GM18867 (cell line): ENCODE data around the gene JADE2.

Source experiments
- ATAC-seq: cut with Tn5 transposase; IDR thresholded peaks from one replicate; pipeline ENCODE4 v1.9.1; 2021; ENCODE audit warnings: mild to moderate bottlenecking, moderate library complexity; ENCODE audit not compliant: unreplicated experiment

Gene JADE2

DNA sequence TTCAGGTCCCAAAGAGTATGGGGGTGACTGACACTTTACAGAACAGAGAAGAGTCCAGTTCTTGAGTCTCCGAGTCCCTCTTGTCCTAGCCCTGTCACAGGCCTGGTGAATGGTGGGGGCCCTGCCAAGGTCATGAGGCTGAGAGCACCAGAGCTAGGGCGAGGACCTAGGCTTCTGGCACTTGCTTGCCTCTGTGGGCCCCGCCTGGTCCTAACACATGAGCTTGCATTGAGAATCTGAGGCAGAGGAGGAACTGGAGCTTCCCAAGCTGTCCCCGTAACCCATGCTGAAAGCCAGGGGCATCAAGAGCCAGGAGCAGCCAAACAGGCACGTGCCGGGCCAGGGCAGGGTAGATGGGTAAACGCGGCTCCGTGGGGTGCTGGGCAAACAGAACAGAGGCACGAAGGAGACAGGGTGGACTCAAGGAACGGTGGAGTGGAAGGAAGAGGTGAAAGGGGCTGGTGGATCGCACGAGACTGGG is 41.3 kb downstream of the JADE2 start:
- ATAC-seq = no peak

DNA sequence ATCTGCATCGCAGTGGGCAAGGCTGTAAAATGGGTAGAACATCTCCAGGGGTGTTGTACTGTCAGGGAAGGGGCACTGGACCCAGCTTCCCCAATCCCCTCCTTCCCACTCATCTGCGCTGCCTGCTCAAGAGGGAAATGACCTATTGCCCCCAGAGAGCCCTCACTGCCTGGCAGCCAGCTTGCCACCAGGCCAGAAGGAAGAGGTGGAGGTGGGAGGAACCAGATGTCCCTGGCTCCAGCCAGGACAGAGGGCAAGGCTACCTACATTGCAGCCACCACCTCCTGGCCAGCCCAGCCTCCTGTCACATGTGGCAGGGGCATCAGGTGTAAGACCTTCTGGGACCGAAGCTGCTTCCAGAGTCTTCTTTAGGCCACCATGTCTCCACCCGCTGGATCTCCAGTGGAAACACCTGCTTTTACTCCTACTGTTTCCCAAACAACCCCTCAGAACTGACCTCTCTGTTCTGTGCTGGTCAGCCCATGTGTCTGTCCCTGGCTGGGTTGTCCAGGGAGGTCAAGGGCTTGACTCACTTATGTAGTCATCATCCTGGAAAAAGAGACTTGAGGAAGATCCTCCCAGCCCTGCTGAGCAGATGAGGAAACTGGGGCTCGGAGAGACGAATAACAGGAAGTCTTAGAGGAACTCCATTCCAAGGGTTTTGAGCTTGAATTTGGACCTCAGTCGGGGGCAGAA is 42.3 kb downstream of the JADE2 start:
- no peak for ATAC-seq

DNA sequence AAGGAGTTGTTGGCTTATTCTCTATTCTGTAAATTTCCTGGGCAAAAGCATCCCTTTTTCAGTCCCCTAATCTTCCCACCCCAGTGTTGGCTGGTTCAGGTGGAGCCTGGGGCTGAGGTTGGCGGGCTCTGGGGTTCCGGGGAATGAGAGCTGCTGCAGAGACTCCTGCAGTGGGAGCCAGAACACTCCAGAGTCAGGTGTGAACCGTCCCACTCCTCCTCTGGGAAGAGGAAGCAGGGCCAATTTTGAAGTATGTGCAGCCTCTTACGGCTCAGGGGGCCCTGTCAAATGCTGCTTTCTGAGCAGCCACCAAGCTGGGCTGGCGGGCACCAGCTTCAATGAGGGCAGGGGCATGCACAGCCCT is 42.8 kb downstream of the JADE2 start:
- ATAC-seq = no peak

DNA sequence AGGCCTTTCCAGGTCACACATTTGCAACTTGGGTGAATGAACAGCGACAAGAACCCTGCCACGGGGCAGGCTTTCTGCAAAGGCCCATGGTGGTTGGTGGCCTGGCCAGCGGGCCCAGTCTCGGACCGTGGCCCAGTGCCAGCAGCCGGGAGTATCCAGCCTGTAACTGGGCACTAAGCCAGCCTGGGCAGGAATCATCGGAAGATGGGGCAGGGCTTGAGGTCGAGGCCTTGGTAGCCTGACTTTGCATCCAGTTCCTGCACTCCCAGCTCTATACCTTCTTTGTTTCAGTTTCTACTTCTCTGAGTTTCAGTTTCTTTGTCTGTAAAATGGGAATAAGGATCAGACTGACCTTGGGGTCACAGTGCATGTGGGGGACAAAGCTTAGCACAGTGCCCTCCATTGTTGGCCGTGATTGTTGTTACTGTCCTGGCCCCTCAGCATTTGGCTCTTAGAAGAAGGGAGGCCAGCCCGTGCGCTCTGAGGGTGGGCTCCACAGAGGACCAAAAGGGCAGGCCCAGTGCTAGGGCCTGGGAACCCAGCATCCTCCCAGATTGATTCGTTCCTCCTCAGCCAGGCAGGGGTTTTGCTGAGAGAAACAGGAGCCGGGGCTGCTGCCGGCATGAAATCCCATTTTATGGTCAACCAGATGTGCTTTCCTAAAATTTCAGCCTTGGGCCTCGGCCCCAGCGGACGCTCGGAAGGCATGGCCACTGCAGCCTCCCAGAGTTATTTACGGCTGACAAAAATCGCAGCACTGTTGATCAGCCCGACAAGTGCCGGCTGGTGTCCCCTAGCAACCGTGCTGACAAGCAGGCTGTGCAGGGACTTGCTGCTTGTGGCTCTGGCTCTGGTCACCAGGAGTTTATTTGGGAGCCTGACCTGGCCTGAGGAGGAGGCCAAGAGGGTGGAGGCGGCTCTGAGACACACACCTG is 43.6 kb downstream of the JADE2 start:
- no peak for ATAC-seq

DNA sequence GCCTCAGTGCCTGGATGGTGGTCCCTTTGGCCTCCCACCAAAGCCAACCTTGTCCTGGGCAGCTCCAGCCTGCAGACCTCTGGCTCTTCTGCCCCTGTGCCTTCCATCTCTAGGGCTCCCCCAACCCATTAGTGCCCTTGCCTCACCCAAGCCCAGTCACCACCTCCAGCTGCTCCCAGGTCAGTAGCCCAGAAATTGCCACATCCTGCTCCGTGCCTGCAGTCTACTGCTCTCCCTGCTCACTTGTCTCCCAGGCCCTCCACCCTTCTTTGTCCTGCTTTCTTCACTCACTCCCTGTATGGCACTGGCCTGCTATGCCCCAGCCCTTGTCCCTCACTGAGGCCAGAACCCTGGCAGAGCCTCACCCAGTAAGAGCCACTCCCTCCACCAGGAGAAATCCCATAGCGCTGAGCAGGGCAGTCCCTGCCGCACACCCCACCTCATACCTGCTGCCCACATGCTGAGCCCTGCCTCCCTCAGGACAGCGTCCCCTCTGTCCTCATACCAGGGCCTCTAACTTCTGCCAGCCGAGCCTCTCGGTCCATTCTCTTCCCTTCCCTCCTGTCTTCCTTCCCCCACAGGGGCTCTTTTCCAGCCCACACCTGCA is 44.4 kb downstream of the JADE2 start:
- ATAC-seq = no peak

DNA sequence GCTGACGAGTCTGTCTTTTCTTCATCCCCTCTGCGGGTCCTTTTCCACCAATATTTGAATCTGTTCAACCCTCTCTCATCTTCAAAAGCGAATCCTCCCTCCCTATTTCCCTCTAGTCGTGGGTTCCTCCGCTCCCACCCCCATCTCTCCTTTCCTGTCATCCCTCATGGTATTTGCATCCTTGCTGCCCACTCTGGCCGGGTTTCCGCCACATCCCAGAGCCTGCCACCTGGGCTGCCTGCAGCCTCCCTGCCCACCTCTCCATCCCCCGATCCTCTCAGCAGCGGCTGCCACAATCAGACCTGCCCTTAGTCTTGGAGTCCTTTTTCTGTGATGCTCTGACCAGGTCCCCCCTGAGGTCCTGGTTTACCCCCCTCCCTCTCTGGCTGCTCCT is 44.9 kb downstream of the JADE2 start:
- no peak for ATAC-seq

DNA sequence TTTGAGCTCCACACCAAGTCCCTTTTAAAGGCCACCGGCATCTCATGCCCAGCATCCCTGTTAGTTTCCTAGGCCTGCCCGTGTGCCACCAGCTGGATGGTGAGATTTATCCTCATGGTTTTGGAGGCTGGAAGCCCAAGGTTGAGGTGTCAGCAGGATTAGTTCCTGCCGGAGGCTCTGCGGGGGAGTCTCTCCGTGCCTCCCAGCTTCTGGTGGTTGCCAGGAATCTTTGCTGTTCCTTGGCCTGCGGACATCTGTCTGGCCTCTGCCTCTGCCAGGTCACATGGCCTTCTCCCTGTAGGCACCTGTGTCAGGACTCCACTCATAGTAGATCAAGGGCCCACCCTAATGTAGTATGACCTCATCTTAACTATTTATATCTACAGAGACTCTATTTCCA is 45.4 kb downstream of the JADE2 start:
- no peak for ATAC-seq

DNA sequence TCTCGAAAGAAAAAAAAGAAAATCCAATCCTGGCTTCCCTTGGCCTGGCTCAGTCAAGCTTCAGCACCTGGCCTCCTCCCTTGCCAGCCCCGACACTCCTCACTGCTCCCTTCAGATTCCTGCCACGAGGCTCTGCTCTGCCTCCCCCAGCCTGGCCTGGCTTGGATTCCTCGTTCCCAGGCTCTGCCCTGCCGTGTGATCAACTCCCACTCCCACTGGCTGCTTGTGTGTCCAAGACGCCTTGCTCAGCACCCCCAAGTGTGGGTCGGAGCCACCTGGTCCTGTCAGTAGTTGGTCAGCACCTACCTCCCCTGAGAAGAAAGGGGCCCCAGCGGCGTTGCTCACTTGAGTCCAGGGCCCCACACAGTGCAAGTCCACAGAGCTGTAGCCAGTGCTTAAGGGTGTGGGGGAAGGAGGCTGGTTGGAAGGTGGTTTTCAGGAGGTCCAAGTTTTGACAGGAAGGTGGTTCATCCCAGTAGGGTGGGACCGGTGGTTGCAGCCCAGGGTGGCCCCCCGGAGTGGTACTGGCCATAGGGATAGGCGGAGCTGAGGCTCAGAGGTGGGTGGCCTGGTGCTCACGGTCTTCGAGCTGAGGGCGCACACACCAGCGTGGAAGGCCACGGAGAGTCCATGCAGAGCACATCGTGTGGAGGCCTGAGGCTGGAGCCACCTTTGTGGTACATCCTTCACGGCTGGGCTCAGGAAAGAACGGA is 46.4 kb downstream of the JADE2 start:
- ATAC-seq = no peak

DNA sequence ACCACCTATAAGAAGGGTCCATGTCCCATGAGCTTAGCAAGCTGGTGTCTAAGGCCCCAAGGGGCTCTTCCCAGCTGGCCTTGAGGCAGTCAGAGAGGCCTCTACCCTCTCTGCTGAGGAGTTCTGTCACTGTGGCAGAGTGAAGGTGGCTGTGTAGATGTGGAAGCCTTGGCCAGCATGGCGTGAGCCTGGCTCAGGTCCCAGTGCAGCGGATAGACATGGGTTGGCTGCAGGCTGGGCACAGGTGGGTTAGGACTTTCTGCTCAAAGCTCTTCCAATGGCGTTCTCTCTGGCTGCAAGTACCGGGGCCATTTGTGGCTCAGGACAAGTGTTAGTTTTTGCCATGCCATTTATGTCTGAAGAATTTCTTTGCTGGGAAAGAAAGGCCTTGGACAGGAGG is 47.3 kb downstream of the JADE2 start:
- no peak for ATAC-seq

DNA sequence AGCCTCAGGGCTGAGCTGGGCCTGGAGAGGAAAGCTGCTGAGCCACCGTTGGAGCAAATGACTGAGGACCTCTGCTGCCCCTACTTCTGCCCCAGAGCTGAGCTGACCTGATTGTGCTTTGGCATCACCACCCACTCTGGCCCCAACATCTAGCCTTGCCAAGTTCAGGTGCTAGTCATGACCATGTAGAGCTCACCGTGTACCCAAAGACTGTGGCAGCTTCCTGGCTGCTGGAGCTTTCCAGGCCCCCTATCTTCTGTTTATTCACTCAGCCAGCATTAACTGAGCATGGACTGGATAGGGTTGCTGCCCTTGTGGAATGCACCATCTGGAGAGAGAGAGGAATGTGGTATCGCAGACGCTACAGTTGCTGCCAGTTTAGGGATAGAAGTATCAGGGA is 49.1 kb downstream of the JADE2 start:
- no peak for ATAC-seq

DNA sequence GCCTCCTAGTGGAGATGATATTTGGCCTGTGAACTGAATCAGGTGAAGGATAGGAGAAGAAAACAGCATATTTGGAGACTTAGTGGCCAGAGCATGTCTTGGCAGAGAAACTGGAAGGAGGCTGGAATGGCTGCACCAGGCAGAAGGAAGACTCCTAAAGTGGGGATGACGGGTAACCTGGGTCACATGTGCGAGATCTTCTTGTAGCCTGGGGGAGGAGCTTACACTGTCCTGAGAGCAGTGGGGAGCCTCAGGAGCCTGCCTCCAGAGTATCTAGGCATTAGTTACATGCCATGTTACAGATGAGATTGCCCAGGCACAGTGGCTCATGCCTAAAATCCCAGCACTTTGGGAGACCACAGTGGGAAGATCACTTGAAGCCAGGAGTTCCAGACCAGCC is 49.8 kb downstream of the JADE2 start:
- ATAC-seq = no peak

DNA sequence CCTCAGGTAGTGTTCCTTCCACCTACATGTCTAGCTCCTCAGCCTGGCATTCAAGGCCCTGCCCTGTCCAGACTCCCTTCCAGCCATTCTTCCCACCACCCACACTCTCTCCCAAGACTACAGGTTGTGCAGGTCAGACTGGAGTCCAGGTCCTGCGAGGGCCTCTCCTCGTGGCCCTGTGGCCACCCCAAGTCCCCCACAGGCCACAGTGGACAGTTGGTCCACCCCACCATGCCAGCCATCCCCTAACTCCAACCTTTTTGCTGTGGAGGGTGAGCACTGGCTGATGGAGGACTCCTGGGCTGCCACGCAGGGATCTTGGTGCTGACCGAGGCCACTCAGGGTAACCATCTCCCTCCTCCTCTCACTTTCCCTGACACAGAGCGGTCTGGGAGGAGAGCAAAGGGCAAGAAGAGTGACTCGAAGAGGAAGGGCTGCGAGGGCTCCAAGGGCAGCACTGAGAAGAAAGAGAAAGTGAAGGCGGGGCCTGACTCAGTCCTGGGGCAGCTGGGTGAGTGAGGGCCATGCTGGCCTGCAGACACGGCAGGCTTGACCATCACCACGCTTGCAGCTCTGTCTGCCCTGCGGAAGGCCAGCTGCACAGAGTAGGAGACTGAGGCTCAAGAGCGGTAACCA is 51.0 kb downstream of the JADE2 start:
- no peak for ATAC-seq

DNA sequence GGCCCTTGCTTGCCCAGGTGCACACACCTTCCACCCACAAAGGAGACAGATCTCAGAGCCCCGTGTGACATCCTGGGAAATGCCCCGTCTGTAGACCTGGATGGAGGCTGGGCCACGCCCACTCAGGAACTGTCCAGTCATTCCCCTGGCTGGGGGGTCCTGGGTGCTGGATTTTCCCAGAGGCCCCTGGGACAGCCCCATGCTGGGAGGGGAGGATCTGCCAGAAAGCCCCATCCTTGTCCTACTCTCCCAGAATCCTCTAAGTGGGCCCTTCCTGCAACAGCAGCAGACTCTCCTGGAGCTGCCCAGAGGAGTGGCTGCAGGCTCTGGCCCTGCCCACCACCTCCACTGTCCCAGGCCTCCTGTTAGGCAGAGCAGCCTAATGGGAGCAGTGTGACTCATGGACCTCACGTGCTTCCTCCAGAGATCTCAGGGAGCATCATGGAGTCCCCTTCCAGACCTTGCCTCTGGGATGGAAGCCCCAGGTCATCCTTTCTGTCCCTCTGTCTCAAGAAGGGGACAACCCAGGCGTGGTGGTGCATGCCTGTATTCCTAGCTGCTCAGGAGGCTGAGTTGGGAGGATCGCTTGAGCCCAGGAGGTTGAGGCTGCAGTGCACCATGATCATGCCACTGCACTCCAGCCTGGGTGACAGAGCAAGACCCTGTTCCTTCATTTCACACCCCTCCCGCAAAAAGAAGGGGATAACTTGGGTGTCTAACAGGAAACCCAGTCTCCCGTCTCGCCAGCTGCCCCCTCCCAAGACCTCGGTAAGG is 51.7 kb downstream of the JADE2 start:
- no peak for ATAC-seq

DNA sequence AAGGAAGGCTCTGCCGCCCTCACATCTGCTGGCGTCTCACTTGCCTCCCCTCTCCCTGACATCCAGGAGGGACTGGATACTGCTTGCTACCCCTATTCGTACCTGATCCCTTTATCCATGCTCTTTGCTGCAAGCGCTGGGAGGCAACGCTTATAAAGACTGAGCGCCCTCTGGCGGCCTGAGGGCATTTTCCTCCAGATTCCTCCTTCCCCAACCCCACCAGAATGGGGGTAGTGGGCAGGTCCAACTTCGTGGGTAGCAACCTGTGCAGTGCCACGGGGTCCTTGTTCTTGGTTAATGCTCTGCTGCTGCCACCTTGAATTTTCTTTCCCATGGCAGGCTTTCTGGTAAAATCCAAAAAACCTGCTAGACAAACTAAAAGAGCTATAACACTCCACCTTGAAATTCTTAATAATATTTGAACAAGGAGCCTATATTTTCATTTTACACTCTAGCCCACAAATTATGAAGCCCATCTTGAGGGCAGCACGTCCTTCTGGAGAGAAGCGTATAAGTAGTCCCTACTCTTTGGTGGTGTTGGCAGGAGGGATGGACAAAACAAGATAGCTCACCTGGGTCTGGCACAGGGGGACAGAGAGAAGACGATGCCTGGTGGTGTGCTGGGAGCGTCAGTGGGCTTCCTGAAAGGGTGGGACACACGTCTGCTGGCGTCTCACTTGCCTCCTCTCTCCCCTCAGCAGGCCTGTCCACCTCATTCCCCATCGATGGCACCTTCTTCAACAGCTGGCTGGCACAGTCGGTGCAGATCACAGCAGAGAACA is 52.5 kb downstream of the JADE2 start:
- ATAC-seq = no peak

DNA sequence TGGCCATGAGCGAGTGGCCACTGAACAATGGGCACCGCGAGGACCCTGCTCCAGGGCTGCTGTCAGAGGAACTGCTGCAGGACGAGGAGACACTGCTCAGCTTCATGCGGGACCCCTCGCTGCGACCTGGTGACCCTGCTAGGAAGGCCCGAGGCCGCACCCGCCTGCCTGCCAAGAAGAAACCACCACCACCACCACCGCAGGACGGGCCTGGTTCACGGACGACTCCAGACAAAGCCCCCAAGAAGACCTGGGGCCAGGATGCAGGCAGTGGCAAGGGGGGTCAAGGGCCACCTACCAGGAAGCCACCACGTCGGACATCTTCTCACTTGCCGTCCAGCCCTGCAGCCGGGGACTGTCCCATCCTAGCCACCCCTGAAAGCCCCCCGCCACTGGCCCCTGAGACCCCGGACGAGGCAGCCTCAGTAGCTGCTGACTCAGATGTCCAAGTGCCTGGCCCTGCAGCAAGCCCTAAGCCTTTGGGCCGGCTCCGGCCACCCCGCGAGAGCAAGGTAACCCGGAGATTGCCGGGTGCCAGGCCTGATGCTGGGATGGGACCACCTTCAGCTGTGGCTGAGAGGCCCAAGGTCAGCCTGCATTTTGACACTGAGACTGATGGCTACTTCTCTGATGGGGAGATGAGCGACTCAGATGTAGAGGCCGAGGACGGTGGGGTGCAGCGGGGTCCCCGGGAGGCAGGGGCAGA is 53.3 kb downstream of the JADE2 start:
- no peak for ATAC-seq

DNA sequence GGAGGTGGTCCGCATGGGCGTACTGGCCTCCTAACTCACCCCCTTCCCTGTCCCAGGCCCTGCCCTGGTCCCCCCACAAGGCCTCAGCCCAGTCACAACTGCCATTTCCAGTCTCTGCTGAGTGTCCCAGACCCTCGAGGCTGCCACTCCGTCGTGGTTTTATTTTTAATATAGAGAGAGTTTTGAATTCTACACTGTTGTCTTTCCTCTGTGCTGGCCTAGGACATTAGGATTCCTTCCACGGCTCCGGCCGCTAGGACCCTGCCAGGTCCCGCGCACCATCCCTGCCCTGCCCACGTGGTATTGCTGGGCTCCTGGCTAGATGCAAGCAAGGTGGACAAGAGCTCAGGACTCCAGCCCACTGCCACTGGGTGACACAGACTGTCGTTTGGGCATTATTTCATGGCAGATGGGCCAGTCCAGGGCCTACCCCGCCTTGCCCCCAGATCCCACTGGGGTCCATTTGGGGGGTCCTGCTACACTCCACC is 53.9 kb downstream of the JADE2 start:
- ATAC-seq = no peak

DNA sequence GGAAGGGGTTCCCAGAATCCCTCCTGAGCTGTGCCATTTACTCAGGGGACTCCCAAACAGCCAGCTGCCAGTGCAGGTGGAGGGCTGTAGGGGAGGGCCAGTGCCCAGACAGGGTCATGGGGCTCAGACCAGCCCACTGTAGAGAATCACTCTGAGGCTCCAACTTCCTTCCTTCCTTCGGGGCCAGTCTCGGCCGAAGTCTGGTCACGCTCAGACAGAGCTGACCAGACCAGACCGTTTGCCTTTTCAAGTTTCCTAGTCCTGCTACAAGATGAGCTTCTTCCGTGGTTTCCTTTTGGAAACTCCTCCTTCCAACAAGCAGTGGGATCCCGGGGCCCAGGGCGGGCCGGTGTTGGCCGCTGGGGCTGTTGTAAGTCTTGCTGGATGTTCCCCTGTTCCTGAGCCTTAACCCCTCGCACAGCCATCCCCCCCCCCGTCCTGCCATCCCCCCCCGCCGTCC is 54.6 kb downstream of the JADE2 start:
- ATAC-seq = no peak

DNA sequence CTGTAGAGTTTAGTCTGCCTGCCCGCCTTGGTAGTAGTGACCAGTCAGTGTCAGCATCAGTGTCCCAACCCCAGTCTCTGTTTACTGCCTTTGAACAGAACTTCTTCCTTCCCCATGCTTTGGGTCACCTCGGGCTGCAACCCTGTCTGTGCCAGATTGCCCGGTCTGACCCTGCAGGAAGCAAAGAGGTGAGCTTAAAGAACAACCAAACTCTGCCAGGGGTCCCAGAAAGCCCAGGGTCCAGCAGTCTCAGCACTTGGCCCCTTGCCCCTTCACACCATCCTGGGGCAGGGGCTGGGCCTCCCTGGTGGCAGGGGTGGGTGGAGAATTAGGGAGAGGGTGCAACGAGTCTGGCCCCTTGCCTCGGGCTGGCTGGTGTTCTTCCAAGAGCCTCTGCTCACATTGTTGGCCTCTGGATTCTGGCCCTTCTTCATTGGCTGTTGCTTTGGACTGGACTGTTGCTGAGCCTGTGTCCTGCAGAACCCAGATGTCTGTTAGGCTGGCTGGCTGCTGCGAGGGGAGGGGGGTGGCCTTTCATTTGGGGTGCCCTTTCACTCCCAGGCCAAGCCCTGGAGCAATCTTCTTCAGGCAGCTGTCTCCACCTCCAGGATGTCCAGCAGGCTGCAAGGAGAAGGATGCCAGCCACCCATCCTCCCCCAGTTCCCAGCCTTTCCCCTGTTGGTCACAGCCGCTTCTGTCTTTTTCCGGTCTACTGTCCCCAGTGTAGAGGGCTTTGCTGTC is 55.9 kb downstream of the JADE2 start:
- ATAC-seq = no peak
